OCI-LY1 (cell line): ENCODE measurements around the gene CHCHD3.

ENCODE experiments used
- H2AFZ ChIP-seq: fragments of 200-600 bp; sonication (generic), shearing (Covaris generic); 2 replicates; pipeline ENCODE4 v1.6.0; 2014; ENCODE audit warnings: antibody characterized with exemption, mild to moderate bottlenecking, low read length
- H3F3A ChIP-seq: fragments of 200-600 bp; sonication (generic), shearing (Covaris generic); 2 replicates; pipeline ENCODE4 v1.6.0; 2014; ENCODE audit warnings: mild to moderate bottlenecking, antibody characterized with exemption, low read length, moderate library complexity; ENCODE audit not compliant: insufficient read depth
- H3K27ac ChIP-seq: fragments of 200-600 bp; sonication (generic); 2 replicates; pipeline ENCODE4 v1.5.1; 2014; ENCODE audit warnings: low read length, mixed run types, mild to moderate bottlenecking, low read depth; ENCODE audit not compliant: poor library complexity, severe bottlenecking
- H3K27me3 ChIP-seq: fragments of 200-600 bp; sonication (generic); 2 replicates; pipeline ENCODE4 v1.6.0; 2014; ENCODE audit warnings: antibody characterized with exemption, mild to moderate bottlenecking, low read length, moderate library complexity; ENCODE audit not compliant: insufficient read depth
- H3K36me3 ChIP-seq: fragments of 200-600 bp; sonication (generic); 2 replicates; pipeline ENCODE4 v1.6.1; 2014; ENCODE audit warnings: mild to moderate bottlenecking, antibody characterized with exemption, low read length, moderate library complexity, mixed read lengths; ENCODE audit not compliant: insufficient read depth
- H3K4me1 ChIP-seq: fragments of 200-600 bp; sonication (generic); 2 replicates; pipeline ENCODE4 v1.5.1; 2014; ENCODE audit warnings: mild to moderate bottlenecking, low read length, moderate library complexity; ENCODE audit not compliant: insufficient read depth, severe bottlenecking
- H3K4me2 ChIP-seq: fragments of 200-600 bp; sonication (generic), shearing (Covaris generic); 2 replicates; pipeline ENCODE4 v1.6.1; 2014; ENCODE audit warnings: low read length
- H3K4me3 ChIP-seq: fragments of 200-600 bp; sonication (generic); 2 replicates; pipeline ENCODE4 v1.5.1; 2014; ENCODE audit warnings: low read length, low read depth, mild to moderate bottlenecking, mixed read lengths; ENCODE audit not compliant: poor library complexity, severe bottlenecking
- H3K79me2 ChIP-seq: fragments of 200-600 bp; shearing (Covaris generic); 2 replicates; pipeline ENCODE4 v1.6.1; 2016; ENCODE audit warnings: mixed run types, low read length, mixed read lengths; ENCODE audit not compliant: insufficient read depth
- H3K9ac ChIP-seq: fragments of 200-600 bp; sonication (generic), shearing (Covaris generic); 2 replicates; pipeline ENCODE4 v1.6.1; 2014; ENCODE audit warnings: mild to moderate bottlenecking, low read length, mixed read lengths
- H3K9me2 ChIP-seq: fragments of 200-600 bp; sonication (generic), shearing (Covaris generic); 2 replicates; pipeline ENCODE4 v1.6.1; 2014; ENCODE audit warnings: low read depth, mild to moderate bottlenecking, low read length, mixed read lengths
- H3K9me3 ChIP-seq: fragments of 200-600 bp; shearing (Covaris generic); 2 replicates; pipeline ENCODE4 v1.6.1; 2014; ENCODE audit warnings: low read length, mixed read lengths
- H4K20me1 ChIP-seq: fragments of 200-600 bp; sonication (generic), shearing (Covaris generic); 2 replicates; pipeline ENCODE4 v1.6.0; 2016; ENCODE audit warnings: mild to moderate bottlenecking, low read length; ENCODE audit not compliant: insufficient read depth
- CTCF ChIP-seq: fragments of 200-600 bp; sonication (generic), shearing (Covaris generic); IDR thresholded peaks from 2 replicates; pipeline ENCODE4 v1.5.1; 2017; ENCODE audit warnings: mild to moderate bottlenecking, antibody characterized with exemption, low read length, moderate library complexity, mixed read lengths
- EZH2 ChIP-seq: fragments of 200-600 bp; sonication (generic), shearing (Covaris generic); IDR thresholded peaks from 2 replicates; pipeline ENCODE4 v1.8.0; 2017; ENCODE audit warnings: borderline replicate concordance, mixed run types, mild to moderate bottlenecking, antibody characterized with exemption, low read length, moderate library complexity, mixed read lengths

Gene CHCHD3

DNA sequence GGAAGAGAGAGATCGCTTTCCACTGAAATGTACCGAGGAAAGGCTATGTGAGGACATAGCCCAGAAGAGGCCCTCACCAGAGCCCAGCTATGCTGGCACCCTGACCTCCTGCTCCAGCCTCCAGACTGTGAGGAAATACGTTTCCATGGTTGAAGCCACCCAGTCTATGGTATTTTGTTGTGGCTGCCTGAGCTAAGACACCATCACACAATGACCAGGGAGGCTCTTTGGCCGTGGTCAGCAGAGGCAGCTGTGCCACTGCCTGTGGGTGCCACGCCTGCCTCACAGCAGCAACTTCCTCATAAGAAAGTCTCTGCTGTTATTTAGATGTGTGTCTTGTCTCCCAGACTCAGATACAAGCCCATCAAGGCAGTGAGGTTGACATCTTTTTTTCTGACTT, 322.9 kb downstream of the CHCHD3 start:
- H3K4me2 ChIP-seq = no peak overlapping the region
- no peak overlapping the region for H3K27ac ChIP-seq
- H3K27me3 ChIP-seq = no peaks in the 10 kb centered on the region
- H3K9me2 ChIP-seq = no peaks in the 10 kb centered on the region
- H3K79me2 ChIP-seq = no peaks in the 10 kb centered on the region
- no peaks in the 10 kb centered on the region for H3K36me3 ChIP-seq
- no peak for TF ChIP-seq EZH2
- TF ChIP-seq CTCF = no peak
- no peaks in the 10 kb centered on the region for H4K20me1 ChIP-seq
- H3K4me3 ChIP-seq = no peak overlapping the region
- no peak overlapping the region for H3K9ac ChIP-seq
- H3K4me1 ChIP-seq = no peaks in the 10 kb centered on the region
- H2AFZ ChIP-seq = no peak overlapping the region
- no peaks in the 10 kb centered on the region for H3K9me3 ChIP-seq
- no peaks in the 10 kb centered on the region for H3F3A ChIP-seq

GRCh38 chr7:132757783-132758182, 324.1 kb downstream of the CHCHD3 start:
- Histone ChIP-seq H3F3A (no peaks in the 10 kb centered on the region), H3K27ac (no peak overlapping the region), H3K4me1 (no peaks in the 10 kb centered on the region), H3K27me3 (no peaks in the 10 kb centered on the region), H3K9ac (no peak overlapping the region), H3K9me2 (no peaks in the 10 kb centered on the region), H3K9me3 (no peaks in the 10 kb centered on the region), H3K4me2 (no peak overlapping the region), H3K79me2 (no peaks in the 10 kb centered on the region), H2AFZ (no peak overlapping the region), H4K20me1 (no peaks in the 10 kb centered on the region), H3K4me3 (no peak overlapping the region), H3K36me3 (no peaks in the 10 kb centered on the region)
- TF ChIP-seq EZH2 (no peak), CTCF (no peak)

- Histone ChIP-seq H3K9ac (no peak overlapping the region), H2AFZ (no peak overlapping the region), H3K27me3 (no peaks in the 10 kb centered on the region)
Measured at GRCh38 chr7:132756484-132756990, 325.4 kb downstream of the CHCHD3 start.

More at GRCh38 chr7:132756484-132756990, 325.4 kb downstream of the CHCHD3 start:
- Histone ChIP-seq H3K9me2 (no peaks in the 10 kb centered on the region), H3K79me2 (no peaks in the 10 kb centered on the region), H3K9me3 (no peaks in the 10 kb centered on the region), H3K4me2 (no peak overlapping the region), H3K36me3 (no peaks in the 10 kb centered on the region), H3K27ac (no peak overlapping the region), H3F3A (no peaks in the 10 kb centered on the region), H3K4me1 (no peaks in the 10 kb centered on the region), H3K4me3 (no peak overlapping the region), H4K20me1 (no peaks in the 10 kb centered on the region)
- TF ChIP-seq EZH2 = no peak
- no peak for TF ChIP-seq CTCF
